ENCODE data around the gene CBLIF.
A peak's percentile ranks its signal among the peaks of the same experiment; 100 is the strongest.
"Not testable (repeated sequence)": the region's sequence is repeated elsewhere in the genome, so short reads cannot be mapped to it uniquely, and the experiment has no call there.

The CBLIF gene

DNA sequence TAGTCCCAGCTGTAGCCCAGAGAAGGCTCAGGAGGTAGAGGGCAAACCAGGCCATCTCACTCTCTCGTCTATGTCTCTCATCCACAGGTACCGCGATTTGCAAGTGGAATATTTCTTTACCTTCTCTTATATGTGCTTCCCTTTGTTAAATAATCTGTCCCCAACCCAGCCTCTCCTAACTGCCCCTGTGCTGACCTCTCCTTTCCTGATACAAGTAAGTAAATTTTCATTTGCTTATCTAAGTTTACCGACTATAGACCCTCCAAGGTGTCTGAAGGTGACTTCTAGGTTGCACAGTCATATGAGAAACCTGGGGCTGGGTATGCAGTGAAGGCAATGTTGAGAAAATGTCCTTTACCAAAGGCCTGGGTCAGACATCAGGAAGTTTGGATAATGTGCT is at the start of gene CBLIF:
TSS of gene CBLIF (minus strand) at position 101 of the 400 bp plus-strand sequence. CDS start at position 55, 46 bp downstream.
- no peak for DNase-seq

DNA sequence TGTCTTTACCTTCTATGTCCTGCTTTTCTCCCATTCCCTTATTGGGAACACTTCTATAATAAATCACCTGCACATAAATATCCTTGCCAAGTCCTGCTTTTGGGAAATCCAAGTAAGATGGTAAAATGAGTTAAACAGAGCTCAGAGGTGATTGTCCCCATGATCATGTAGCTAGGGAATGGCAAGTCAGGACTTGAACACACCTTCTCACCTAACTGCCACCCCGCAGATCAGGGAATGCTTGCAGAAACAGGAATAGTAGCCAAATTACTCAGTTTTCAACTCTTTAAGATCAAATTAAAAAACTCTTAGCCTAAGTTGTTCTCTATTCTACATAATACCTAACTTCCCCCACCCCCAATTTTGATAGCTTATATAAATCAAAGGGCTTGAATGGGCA is 49.3 kb upstream of the CBLIF start:
- DNase-seq, result no peak

DNA sequence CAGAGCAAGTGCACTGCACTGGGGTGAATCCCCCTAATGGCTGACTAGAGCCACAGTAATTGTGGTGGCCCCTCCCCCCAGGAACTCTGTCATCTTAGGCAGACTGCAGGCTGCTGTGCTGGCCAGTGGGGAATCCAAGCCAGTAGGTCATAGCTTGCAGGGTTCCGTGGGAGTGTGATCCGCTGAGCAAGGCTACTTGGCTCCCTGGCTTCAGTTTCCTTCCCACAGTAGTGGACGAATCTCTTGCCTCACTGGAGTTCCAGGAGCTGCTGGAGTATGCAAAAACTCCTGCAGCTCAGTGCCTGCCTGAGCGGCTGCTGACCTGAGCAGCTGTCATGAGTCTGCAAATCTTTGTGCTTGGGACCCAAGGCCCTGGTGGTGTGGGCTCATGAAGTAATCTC is 46.5 kb upstream of the CBLIF start:
- no peak for DNase-seq

DNA sequence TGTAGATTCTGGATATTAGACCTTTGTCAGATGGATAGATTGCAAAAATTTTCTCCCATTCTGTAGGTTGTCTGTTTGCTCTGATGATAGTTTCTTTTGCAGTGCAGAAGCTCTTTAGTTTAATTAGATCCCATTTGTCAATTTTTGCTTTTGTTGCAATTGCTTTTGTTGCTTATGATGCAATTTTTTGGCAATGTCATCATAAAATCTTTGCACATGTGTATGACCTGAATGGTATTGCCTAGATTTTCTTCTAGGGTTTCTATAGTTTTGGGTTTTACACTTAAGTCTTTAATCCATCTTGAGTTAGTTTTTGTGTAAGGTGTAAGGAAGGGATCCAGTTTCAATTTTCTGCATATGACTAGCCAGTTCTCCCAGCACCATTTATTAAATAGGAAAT is 41.9 kb upstream of the CBLIF start:
- DNase-seq, result not testable (repeated sequence)

DNA sequence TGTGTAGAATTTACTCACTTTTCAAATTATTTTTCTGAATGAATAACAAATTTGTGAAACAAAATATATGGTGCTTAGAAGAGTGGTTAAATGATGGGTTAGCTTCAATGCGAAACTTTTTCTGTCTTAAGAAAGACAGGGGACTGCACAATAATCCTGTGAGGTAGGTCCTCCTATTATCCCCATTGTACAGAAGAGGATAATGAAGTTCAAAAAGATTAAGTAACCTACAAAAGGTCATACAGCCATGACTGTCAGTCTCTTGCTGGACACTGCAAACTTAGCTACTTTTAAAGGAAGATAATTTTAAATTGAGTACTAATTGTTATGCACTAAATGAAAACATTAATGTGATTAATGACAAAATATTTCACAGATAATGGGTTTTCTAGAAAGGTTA is 38.3 kb upstream of the CBLIF start:
- no peak for DNase-seq

DNA sequence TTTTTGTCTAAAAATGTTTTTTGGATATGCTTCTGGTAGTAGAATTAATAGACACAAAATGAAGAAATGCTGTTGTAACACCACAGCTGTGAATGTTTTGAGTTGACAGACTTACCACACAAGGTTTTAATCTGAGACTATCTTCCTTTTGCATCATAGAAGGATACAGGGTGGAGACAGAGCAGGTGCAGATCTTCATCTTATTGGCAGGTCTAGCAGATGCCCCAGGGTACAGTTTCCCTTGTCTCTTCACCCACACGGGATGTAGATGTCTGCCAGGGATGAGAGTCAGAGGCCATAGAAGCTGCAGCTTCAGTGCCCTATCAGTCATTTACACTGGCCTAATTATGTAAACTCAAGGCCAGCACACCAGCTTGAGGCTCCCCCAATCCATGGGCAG is 34.3 kb upstream of the CBLIF start:
- DNase-seq, result no peak

DNA sequence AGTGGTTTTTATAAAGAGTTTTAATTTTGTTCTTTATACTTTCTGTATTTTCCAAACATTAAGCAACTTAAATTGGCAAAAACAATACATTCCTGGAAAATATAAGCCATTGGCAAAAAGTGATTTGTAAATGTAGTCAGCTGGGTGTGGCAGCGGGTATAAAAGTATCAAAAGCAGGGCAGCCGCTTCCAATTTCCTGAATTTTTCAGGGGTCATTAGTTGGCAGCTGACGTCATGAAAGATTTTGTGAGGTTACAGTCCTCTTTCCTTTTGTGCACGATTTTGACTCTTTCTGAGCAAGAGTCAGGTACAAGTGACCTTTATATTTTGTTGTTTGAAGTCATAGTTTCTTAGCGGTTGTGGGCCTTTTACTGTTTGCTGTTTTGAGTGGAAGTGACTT is 33.3 kb upstream of the CBLIF start, which contains the start of gene OOSP3:
TSS of gene OOSP3 (plus strand) at position 208 of the 400 bp plus-strand sequence. CDS start at position 235, 27 bp downstream.
- DNase-seq, result no peak

DNA sequence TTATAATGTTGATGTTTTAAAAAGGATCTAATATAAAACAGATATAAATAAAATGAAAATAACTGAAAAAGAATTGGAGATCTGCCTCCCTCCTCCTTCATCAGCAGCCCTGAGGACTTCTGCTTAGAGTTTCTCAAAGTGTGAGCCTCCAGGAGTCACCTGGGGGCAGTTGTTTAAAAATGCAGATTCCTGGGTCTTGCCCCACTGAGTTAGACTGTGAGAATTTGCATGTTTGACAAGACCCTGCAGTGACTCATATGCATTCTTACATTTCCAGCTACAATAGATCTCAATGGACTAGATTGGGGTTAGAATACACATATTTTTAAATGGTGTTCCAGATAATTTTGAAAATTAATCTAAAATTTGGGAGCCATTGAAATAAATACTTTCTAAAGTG is 32.5 kb upstream of the CBLIF start:
- DNase-seq, result no peak

DNA sequence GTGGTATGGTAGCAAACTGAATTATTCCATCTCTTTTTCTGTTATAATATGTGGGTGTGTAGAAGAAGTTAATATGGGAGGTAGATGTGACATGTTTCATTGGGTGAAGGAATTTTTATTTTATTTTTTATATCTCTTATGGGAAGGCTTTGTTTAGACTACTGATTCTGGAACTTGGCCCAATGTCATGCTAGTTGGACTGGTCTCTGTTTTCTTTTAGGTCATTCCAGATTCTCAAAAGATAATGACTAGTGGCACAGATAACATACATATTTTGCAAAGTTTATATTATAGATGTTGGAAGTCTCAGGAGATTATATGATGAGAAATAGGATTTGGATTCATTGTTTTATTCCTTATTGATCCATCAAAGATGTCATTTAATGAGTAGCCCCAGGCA is 32.0 kb upstream of the CBLIF start:
- DNase-seq, result no peak

DNA sequence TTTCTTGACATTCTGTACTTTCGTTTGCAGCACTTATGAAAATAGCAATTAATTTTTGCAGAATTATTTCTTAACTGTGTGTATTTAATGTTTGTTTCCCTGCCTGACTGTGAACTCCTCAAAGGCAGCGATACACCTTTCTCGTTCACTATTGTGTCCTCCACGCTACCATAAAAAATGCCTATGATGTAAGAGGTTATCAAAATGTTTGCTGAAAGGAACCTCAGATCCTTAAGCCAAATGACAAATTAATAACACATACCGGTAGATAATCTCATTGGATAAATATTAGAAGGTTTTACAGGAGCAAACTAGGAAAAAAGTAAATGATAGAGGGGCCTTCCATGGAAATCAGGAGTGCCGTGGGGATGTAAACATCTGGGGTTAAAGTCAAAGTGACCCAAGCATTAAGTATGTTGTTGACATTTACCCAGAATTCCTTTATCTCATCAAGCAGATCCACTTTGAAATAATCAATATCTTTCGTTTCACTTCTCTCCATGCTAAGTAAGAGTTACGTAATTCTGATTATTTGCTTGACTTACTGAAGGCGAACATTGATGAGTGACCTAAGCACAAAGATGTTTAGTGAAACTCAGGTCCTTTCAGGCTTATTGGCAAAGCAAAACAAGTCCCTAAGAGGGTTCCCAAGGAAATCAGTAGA is 30.7 kb upstream of the CBLIF start:
- DNase-seq, result no peak

DNA sequence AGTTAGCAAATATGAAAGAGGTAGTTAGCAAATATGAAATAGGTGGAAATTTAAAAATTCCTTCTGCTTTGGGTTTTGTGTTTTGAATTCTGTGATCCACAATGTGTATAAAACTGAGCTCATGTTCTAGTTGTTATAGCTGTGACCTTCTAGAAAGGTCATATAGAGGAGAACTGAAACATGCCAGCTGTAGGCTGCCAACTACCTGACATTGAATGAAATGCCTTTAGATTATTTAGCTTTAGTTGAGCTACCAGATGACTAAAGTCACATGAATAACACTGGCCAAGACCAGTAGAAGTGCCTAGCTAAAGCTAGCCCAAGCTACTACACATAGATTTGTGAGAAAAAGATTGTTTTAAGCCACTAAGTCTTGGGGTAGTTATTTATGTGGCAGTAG is 26.8 kb upstream of the CBLIF start:
- DNase-seq, result no peak

DNA sequence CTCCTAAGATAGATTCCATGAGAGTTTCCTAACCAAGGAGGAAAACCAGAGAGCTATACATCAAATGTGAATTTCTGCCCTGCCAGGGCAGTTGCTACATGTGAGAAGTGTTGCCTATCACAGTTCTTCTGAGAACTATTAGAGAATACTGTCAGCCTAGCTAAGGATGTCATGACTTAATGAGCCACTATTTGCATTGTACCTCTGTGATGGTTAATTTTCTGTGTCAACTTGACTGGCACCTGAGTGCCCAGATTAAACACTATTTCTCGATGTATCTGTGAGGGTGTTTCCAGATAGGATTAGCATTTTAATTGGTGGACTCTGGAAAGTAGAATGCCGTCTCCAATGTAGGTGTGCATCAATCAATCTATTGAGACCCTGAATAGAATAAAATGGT is 22.6 kb upstream of the CBLIF start:
- DNase-seq, result no peak

DNA sequence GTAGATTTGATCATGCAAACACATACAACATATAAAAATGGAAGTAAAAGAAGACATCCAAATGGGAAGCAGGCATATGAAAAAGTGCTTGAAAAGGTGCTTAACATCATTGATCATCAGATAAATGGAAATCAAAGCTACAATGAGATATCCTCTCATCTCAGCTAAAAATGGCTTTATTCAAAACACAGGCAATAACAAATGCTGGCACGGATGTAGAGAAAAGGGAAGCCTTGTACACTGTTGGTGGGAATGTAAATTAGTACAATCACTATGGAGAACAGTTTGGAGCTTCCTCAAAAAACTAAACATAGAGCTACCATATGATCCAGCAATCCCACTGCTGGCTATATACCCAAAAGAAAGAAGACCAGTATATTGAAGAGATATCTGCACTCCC is 21.5 kb upstream of the CBLIF start:
- DNase-seq, result no peak

DNA sequence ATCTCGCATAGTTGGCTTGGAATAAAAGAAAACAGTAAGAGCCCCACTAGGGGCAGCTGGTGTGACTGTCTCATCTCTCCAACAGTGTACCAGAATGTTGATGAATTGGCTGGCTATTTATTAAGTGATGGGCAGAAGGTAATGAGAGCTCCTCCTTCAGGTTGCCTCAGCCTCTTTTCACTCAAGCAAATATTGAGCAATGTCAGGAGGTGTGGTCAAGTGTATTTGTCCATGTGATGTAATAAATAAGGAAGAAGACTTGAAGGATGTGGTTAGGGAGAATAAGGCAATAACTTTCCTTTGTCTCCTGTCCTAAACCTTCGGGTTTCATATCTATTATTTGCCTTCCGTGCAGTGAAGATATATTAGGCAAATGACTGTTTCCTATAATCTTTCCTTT is 21.1 kb upstream of the CBLIF start, which contains the start of gene TCN1:
TSS of gene TCN1 (minus strand) at position 91 of the 400 bp plus-strand sequence. CDS start at position 74, 17 bp downstream.
- no peak for DNase-seq

DNA sequence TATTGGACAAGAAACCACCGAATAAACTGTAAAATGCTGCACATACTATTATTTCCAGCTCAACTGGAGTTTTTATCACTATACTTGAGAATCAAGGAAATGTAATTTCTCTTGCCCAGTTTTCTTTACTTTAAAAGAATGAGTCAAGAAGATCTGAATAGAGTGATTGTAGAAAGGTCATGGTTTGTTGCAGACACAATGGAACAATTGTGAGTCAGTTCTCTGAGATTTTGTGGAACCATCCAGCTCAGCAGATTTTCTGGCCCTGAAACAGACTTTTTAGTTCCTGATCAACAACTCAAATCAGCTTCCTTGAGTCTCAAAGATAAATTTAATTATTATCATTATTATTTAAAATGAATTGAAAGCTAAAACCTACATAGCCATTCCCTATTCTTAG is 19.7 kb upstream of the CBLIF start:
- DNase-seq, result no peak

DNA sequence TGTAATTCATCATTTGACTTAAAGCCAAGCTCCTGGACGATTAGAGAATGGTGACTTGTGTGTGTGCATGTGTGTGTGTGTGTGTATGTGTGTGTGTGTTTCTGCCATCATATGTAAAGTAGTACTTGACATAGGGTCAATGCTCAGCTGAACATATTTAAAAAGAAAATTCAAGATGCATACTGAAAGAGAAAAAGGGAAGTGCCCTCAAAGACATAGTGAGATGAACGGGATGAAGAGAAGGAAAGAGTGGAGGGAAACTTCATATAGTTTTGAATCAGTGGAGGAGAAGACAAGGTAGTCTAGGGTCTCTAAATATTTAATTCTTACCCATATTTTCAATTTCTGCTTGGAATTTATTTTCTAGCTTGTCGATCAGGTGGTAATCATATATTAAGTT is 17.0 kb upstream of the CBLIF start:
- DNase-seq, result no peak

DNA sequence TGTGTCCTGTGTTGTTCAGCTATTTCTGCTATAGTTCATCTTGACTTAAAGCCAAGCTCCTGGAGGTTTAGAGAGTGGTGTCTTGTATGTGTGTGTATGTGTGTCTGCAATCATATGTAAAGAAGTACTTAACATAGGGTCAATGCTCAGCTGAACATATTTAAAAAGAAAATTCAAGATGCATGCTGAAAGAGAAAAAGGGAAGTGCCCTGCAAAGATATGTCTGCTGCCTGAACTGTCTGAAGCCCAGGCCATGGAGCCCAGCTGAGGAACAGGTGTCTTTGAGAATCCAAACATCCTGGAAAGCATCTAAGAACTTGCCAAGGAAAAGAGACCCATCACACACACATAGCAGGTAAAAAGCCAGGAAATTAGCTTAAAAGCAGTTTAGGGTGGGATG is 14.4 kb upstream of the CBLIF start:
- DNase-seq, result no peak

DNA sequence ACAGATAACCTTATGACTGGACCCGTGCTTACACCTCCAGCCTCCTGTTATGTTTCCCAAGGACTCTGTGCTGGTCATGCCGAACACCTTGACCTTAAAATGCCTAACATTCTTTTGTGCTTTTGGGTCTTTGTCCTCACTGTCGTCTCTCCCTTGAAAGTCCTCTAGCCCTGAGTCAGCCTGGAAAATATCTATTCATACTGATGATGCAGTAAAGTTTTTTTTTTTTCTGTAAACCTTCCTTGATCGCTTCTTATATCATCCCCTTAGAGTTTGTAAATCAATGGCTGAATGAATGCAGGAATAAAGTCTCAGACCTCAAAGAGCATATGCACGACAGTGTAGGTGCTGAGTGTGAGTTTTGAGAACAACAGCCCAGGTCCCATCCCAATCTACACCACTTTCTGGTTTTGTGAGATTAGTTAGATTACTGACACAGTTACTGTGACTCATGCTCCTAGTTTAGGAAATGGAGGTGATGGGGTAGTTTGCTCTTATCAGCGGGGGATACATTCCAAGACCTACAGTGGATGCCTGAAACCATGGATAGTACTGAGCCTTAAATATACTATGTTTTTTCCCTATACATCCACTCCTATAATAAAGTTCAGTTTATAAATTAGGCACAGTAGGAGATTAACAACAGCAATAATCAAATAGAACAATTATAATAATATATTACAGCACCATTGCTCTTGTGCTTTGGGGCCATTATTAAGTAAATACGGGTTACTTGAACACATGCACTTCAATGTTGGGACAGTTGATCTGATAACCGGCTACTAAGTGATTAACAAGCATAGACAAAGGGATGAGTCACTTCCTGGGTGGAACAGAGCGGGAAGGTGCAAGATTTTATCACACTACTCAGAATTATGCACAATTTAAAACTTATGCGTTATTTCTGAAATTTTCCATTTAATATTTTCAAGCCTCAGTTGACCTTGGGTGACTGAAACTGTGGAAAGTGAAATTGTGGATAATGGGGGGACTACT is 12.4 kb upstream of the CBLIF start:
- DNase-seq, result peak; percentile 9

DNA sequence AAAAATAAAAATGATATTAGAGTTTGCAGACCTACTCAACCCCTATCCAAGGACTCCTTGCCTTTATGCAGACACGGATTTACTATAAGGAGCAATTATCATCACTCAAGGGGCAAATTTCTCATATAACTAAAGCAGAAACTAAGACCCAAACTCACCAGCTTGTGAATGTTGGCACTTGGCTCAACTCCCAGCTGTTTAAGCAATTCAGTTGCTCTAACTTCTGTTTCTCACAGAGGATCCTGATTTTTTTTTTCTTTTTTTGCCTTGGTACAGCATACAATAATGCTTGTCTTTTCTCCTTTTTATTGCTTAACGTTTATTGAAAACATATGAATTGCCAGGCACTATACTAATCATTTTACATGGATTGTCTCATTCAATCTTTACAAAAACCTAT is 9.6 kb upstream of the CBLIF start:
- no peak for DNase-seq

DNA sequence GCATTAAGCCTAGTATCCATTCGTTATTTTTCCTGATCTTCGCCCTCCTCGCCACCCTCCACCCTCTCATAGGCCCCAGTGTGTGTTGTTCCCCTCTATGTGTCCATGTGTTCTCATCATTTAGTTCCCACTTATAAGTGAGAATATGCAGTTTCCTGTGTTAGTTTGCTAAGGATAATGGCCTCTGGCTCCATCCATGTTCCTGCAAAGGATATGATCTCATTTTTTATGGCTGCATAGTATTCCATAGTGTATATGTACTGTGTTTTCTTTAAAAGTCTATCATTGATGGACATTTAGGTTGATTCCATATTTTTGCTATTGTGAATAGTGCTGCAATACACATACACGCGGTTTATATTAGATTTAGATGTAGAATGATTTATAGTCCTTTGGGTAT is 6.1 kb upstream of the CBLIF start:
- DNase-seq, result not testable (repeated sequence)

DNA sequence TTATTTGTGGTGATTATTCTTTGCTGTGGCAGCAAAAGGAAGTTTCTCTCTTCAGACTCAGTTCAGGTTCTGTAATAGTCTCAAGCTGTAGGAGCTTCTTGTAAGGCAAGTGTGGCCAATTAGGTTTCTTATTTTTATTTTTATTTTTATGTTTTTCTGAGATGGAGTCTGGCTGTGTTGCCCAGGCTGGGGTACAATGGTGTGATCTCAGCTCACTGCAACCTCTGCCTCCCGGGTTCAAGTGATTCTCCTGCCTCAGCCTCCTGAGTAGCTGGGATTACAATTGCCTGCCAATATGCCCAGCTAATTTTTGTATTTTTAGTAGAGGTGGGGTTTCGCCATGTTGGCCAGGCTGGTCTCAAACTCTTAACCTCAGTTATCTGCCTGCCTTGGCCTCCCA is 4.3 kb upstream of the CBLIF start:
- DNase-seq, result not testable (repeated sequence)

DNA sequence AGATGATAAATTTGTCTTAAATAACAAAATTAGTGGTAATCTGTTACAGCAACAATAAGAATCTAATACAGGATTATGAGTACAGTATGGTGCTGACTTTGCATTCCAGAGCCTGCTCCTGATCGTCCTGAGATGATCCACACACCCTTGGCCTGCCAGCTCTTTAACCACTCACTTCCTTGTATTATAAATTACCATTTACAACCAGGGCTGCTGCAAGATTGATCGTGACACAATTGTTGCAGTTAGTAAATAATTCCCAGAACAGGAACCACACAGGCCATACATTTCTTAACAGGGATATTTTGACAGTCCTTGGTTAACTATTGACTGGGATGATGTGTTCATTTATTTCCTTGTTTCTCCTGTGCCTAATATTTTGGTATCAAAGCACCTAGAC is 3.8 kb upstream of the CBLIF start:
- no peak for DNase-seq

DNA sequence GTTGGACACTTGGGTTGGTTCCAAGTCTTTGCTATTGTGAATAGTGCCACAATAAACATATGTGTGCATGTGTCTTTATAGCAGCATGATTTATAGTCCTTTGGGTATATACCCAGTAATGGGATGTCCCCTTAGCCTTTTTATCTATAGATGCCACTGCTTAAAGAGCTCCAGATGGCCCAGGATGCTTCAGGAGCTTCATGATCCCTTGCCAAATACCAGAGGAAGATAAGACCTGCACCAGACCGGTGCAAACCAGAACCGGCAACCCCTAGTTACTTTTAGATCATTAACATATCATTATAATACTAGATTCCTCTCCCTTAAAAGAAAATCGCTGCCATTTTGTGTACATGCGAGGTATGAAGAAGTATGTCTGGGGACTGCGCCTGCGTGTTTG is 3.1 kb upstream of the CBLIF start:
- DNase-seq, result not testable (repeated sequence)

DNA sequence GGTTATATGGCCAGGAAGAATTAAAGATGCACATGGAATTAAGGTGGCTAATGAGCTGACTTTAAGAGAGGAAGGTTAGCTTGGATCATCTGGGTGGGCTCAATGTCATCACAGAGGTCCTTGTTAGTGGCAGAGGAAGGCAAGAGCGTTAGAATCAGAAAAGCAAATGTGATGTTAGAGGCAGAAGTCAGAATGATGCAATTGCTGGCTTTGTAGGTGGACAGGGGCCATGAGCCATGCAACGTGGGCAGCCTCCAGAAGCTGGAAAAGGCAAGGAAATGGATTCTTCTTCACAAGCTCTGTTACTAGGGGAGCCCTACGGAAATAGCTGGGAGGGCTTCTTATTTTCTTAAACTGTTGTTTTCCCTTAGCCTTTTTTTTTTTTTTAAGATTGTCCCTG is 2.3 kb upstream of the CBLIF start:
- no peak for DNase-seq

Measured in stimulated activated CD4-positive, alpha-beta T cell treated with anti-CD3 and anti-CD28 coated beads, Interleukin-15, amount 100 ng/mL, for 24 hours (primary cell).